Stimulated activated CD8-positive, alpha-beta memory T cell treated with anti-CD3 and anti-CD28 coated beads, Interleukin-15, amount 100 ng/mL, for 4 hours (primary cell): Measurements from ENCODE around the gene PCNT.
A peak's percentile ranks its signal among the peaks of the same experiment; 100 is the strongest.
"Not testable (repeated sequence)": the region's sequence is repeated elsewhere in the genome, so short reads cannot be mapped to it uniquely, and the experiment has no call there.

Source experiments
- DNase-seq, 2 donors: peaks; one replicate each; pipeline ENCODE4 v3.0.0-alpha.2; 2020; ENCODE audit warnings: low read depth in 2 of 2

Gene PCNT

DNA sequence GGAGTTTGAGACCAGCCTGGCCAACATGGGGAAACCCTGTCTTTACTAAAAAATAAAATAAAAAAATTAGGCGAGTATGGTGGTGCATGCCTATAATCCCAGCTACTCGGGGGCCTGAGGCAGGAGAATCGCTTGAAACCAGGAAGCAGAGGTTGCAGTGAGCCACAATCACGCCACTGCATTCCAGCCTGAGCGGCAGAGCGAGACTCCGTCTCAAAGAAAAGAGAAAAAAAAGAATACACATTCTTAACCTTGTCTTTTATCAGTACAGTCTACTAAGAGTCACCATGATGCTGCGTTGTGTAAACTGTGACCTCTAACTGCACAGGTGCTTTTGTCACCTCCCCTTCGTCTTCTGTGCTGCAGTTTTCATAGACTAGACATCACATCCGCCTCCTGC, 37.2 kb downstream of the PCNT start:
- DNase-seq: no peak

DNA sequence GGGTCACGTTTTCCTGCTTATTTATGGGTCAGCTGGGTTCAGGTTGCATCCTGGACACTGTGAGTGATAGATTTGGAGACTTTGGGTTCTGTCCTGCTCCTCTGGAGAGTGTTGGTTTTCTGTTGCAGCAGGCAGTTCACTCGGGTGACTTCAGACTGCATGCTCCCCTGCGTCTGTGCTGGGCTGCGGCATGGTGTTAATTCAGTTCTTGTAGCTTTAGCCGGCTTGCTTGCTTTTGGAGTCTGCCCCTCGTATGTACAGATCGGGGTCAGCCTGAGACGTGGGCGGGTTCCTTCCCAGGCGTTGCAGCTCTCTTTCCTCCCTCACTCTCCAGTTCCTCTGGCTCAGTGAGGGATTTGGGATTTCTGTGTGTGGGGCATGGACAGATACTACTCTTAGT, 38.0 kb downstream of the PCNT start:
- DNase-seq: no peak

DNA sequence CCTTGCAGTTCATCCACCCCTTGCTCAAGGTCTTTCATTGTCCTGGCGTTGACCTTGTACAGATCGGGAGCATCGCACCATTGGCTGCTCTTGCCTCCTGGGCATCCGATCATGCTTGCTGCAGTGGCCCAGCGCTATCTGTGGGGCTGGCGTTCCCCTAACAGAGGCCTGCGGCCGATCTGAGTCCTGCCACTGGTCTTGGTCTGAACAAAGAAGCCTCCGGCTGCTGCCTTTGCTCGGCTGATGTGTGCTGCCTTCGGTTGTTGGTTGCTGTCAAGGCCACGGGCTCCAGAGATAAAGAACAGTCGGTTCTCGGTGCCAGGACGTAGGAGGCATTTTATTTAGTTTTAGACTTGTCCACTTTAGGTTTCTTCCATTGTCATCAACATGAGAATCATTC, 39.0 kb downstream of the PCNT start:
- DNase-seq: no peak

DNA sequence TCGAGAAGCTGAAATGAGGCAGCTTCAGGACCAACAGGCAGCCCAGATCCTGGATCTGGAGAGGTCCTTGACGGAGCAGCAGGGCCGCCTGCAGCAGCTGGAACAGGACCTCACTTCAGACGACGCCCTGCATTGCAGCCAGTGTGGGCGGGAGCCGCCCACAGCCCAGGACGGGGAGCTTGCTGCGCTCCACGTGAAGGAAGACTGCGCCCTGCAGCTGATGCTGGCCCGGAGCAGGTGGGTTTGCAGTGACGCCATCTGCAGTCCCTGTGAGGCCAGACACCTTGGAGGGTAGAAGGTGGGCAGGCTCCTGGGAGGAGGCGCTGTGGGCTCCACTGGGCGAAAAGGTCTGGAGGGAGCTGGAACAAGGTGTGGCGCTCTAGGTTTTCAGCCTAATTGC, 39.7 kb downstream of the PCNT start:
- DNase-seq: no peak

DNA sequence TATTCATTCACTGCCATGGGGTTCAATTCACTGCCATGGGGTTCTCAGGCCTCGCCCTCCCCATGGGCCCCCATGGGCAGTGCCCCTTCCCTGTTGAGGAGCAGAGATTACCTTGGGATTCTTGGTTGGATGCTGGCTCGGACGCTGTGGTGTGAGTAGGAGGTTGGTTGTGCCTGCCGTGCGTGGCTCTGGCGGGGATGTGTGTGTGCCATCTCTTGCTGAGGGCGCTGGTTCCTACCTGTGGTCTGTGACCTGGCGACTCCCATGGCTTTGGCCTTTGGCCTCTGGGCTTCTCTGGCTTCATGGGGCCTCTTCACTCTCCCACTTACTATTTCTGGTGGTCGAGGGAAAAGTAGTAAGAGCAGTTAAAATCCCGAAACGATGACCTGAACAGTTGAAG, 42.1 kb downstream of the PCNT start:
- DNase-seq: no peak

DNA sequence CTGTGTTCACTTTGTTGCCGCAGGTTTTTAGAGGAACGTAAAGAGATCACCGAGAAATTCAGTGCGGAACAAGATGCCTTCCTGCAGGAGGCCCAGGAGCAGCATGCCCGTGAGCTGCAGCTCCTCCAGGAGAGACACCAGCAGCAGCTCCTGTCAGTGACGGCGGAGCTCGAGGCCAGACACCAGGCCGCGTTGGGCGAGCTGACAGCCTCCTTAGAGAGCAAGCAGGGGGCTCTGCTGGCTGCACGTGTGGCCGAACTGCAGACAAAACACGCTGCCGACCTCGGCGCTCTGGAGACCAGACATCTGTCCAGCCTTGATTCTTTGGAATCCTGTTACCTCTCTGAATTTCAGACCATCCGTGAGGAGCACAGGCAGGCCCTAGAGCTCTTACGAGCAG, 42.6 kb downstream of the PCNT start:
- no peak for DNase-seq

DNA sequence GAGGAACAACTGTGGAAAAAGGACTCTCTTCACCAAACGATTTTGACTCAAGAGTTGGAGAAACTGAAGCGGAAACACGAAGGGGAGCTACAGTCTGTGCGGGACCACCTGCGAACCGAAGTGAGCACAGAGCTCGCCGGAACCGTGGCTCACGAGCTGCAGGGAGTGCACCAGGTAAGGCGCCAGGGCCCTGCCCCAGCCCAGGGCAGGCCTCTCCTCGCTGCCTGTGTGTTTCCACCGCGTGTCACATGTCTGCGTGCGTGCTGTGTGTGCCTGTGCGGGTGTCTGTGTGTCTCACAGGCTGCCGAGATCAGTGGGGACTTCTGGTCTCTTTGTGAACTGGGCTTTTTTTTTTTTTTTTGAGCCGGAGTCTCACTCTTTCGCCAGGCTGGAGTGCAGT, 43.0 kb downstream of the PCNT start:
- no peak for DNase-seq

DNA sequence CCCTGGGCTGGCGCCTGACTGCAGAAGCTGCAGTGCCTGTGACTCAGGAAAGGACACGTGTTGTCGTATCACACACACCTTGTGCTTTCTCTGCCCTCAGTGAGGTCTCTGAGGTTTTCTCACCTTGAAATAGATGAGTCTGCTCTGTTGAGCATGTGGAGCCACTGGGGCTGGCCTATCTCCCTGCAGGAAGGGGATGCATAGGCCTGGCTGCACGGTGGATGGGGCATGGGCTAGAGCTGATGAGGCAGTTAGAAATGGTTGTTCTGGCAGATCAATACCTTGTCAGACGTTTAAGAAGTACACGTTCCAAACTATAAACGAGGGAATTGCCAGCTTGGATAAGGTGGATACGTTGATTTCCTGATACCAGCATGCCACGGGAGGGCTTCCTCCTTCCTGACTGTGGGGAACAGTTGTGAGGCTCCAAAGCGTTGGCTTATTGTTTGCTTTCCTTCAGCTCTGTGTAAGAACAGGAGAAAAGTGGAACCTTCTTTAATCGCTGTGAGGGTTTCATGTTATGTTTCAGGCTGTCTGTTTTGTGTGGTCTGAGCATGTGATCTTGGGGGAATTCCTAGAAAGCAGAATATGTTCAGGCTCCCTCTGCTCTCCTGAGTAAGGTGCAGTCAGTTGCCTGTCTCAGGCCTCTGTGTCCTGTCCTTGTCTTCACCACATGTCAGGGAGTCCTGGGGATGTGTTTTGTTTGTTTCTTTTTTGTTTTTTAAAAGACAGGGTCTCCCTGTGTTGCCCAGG, 44.8 kb downstream of the PCNT start:
- peak in 1 of 2 donors; percentile 7 for DNase-seq

DNA sequence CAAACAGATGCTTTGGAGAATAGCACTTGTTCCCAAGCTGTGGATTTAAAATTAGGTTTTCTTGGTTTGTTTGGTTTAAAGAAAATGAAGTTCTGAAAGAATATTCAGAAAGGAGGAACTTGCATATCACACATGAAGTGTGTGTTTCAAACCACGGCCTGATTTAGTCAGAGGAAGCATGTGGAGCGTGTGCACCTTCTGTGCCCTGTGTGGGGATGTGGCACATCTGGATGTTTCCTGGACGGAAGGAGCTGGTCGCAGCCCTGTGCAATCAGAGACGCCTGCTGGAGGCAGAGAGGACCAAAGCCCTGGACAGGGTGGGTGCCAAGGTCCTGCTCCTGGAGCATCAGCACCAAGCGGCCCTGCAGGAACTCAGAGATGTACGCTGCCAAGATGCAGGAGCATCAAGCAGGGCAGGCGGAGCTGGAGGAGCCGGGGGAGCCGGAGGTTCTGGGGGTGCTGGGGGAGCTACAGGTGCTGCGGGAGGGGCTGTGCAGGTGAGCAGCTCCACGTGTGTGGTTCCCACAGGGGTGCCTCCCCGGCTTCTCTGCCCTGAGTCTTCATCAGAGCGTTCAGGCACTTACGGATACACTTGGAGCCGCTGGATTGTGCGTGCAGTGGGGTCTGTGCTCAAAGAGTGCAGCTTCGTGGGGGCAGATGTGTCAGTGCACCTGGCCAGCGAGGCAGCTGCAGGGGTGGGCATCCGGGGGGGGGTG, 45.7 kb downstream of the PCNT start:
- DNase-seq: no peak

DNA sequence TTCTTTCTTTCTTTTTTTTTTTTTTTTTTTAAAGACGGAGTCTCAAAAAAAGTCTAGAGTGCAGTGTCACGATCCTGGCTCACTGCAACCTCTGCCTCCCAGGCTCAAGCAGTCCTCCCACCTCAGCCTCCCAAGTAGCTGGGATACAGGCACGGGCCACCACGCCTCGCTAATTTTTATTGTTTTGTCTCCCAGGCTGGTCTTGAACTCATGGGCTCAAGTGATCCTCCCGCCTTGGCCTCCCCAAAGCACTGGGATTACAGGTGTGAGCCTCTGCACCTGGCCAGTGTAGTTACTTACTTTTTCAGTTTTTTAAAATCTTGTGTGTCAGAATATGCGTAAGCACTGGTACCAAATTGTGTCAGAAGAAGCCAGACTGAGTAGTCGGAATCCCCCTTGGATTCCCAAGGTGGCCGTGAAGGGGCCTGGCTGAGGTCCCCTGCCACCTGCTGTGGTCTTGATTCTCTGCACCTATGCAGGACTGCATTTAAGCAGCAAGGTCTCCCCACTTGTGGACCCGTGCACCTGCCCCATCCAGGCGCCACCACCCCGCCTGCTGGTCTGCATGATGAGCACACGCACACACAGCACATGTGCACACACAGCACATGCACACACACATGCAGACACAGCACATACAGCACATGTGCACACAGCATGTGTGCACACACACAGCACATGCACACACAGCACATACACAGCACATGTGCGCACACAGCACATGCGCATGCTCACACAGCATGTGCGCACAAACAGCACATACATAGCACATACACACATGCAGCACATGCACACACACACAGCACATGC, 47.5 kb downstream of the PCNT start:
- DNase-seq: no peak

DNA sequence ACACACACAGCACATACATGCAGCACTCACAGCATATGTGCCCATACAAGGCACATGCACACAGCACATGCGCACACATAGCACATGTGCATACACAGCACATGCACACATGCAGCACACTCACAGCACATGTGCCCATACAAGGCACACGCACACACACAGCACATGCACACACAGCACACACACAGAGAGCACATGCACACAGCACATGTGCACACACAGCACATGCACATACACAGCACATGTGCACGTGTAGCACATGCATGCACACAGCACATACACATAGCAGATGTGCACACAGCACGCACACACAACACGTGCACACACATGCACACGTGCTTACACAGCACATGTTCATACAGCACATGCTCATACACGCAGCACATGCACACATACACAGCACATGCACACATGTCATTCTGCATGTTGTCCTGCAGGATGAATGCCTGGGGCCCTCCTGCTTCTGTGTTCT, 48.1 kb downstream of the PCNT start:
- DNase-seq: no peak

DNA sequence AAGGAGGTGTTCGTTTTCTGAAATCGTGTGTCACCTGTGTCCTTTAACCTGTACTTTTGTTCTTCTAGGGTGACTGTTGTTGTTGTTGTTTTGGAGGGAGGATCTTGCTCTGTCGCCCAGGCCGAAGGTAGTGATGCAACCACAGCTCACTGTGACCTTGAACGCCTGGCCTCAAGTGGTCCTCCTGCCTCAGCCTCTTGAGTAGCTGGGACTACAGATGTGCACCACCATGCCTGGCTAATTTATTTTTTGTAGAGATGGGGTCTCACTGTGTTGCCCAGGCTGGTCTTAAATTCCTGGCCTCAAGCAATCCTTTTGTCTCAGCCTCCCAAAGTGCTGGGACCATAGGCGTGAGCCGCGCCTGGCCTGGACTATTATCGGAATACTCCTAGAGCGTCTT, 49.0 kb downstream of the PCNT start:
- not testable (repeated sequence) for DNase-seq

DNA sequence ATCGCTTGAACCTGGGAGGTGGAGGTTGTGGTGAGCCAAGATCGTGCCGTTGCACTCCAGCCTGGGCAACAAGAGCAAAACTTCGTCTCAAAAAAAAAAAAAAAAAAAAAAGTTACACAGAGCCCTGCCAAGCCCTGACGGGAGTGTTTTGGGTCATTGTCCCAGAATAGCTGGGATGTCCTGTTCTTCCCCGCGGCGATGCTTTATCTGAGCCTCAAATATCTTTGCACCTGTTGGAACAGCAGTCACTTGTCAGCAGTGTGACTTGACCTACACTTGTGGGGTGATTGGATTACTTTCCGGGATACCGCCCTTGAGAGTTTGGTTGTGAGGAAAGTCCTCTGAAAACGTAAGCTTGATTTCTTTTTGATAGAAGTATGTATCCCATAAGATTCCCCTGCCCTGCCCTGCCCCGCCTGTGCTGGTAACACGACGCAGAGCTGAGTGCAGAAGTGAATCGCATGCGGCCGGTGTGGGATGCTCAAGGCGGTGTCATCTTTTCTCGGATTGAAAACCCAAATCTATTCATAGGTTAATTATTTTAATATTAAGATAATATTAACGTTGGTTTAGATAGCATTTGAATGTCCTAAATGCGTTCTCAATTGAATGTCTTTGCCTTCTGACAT, 50.9 kb downstream of the PCNT start:
- no peak for DNase-seq

DNA sequence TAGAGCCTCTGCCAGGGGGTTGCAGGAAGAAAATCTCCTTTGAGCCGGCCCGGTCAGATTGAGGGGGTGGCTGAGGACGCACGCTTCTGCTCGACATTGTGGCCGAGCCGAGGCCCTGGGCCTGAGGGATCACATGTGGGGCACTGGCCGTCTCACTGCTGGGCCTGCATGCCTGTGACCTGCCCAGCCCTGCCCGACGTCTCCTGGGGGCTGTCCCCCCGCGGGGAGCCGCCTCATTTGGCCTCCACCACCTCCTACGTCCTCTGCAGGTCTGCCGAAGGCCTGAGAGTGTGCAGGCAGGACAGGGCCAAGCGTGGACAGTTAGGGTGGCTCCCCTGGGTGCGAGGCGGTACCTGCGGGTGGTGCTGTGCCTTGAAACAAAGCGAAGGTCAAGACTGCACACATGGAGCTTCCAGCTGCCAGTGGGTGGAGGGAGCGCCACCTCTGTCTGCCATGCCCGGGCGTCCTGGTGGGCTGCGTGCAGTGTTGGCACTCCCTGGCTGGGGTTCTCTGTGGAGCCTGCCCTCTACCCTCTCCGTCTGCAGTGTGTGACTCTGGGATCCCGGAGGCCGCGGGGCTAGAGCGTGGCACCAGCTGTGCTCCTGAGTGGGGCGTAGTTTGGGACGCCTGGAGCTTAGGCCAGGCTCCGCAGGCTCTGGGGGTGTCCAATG, 51.7 kb downstream of the PCNT start:
- no peak for DNase-seq

DNA sequence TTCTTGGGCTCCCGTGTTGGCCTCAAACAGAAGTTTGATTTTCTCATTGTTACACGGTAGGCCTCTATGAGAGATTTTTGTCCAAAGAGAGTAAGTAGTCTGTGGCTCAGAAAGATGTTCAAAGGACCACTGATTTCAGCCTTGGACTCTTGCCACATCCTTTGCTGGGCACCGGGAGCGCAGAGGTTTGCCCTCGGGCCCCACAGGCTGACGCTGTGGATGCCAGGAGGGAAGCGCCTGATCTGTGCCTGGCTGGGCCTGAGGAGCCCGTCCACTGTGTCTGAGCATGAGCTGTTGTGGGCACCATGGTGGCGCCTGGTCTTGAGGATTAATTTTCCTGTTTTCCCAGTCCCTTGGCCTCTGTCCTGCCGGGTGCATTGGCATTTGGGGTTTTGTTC, 52.3 kb downstream of the PCNT start:
- no peak for DNase-seq

DNA sequence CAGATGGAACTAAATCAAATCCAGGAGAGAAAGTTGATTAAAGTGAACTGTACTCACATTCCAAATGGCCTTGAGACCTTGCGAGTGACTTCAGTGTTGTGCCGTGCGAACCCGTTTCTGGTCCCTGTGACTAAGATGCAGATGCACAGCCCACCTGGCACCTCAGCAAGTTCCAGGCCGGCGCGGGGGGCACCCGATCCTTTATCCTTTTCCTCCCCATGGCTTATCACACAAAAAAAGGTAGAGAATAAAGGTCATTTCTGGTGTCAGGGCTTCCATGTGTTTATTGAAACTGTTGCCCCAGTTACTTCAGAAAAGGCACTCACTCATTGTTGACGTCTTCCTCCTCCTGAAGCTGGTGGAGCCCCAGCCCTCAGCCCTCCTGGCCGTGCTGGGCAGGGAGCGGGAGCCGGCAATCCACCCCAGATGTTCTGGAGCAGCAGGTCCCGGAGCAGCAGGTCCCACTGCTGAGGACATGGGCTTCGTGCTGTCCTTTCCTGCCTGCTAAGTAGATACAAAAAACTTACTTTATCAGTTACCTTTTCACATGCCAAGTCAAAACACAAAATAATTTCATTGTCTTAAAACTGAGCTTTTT, 53.0 kb downstream of the PCNT start:
- DNase-seq: no peak

DNA sequence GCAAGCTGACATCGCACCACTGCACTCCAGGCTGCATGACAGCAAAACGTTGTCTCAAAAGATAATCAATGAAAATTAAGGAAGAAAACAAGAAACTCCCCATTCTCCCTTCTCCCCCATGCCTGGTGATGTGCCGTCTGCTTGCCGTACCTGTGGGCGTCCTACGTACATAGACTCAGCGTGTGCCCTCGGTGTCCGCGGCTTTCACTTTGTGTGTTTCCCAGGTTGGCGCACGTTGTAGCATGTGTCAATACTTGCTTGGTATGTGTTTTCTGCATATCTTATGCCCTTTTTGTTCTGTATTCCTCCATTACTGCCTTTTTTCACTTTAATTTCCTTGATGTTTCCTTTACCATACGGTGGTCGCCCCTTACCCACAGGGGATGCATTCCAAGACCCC, 53.8 kb downstream of the PCNT start:
- no peak for DNase-seq

DNA sequence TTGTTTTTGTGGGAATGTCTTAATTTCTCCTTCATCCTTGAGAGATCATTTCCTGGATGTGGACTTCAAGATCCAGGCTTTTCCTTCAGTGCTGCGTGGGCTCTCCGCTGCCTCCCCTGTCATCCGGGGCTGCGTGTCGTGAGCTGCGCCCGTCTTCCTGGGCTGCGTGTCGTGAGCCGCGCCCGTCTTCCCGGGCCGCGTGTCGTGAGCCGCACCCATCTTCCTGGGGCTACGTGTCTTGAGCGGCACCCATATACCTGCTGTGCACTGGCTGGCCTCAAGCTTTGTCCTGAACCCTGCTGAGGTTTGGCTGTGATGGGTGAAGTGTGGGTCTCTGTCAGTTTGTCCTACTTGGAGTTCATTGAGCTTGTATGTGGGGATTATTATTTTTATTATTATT, 55.1 kb downstream of the PCNT start:
- DNase-seq: no peak

DNA sequence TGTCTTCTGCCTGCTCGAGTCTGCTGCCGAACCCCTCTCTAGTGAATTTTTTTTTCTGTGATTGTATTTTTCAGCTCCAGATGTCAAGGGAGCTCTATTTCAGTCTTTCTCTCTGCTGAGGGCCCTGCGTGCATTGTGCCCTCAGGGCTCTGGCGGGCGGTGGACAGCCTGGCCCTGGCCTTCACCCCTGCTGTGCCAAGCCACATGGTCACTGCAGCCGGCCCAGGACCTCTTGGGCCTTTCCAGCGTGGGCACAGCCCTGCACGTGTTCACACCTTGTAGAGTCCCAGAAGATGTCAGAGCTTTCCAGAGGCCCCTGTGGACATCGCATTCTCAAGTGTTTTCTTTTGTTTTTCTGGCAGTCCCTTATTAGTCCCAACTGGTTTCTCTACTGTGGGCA, 55.7 kb downstream of the PCNT start:
- no peak for DNase-seq

DNA sequence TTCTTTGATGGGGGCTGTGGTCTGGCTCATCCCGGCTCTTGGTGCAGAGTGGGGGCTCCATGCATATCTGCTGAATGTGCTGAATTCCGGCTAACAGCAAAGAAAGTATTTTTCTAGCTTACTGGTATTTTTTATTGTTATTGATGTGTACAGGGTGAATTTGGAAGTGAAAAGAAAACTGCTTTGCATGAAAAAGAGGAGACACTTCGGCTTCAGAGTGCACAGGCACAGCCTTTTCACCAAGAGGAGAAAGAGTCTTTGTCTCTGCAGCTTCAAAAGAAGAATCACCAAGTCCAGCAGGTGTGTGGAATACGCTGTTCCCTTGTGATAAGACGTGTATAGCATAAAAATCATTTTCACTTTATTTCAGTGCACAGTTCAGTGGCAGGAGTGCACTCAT, 57.6 kb downstream of the PCNT start:
- no peak for DNase-seq

DNA sequence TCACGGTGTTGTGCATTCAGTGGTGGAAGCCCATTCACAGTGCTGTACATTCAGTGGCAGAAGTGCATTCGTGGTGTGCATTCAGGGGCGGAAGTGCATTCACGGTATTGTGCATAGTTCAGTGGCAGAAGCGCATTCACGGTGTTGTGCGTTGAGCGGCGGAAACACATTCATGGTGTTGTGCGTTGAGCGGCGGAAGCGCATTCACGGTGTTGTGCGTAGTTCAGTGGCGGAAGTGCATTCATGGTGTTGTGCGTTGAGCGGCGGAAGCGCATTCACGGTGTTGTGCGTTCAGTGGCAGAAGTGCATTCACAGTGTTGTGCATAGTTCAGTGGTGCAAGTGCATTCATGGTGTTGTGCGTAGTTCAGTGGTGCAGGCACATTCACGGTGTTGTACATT, 60.6 kb downstream of the PCNT start:
- DNase-seq: no peak
